Stimulated activated CD8-positive, alpha-beta memory T cell treated with anti-CD3 and anti-CD28 coated beads, Interleukin-12 subunit alpha, Interleukin-12 subunit beta, amount 100 ng/mL, for 24 hours (primary cell): Measurements from ENCODE around the gene TOMM34.

Experiments used
- DNase-seq: peaks from one replicate; pipeline ENCODE4 v3.0.0-alpha.2; 2020; ENCODE audit errors: extremely low read depth

The TOMM34 gene

DNA sequence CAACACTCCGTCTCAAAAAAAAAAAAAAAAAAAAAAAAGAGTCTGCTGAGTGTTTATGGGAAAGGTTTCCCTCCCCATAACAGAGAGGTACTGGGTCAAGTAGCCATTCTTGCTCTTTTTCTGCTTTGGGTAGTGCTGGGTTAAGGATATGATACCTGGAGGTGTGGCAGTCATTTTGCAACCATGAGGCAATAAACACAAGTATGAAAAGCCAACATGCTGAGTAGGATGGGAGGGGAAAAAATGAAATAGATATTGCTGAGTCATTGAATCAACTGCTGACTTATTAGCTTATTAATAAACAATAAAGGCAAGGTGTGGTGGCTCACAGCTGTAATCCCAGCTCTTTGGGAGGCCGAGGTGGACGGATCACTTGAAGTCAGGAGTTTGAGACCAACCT, 2.3 kb upstream of the TOMM34 start:
- no peak for DNase-seq

GRCh38 chr20:44961870-44962267, 1.7 kb upstream of the TOMM34 start:
- DNase-seq: no peak

GRCh38 chr20:44961011-44961869, 1.0 kb upstream of the TOMM34 start:
- DNase-seq: no peak

- peak; percentile 49 for DNase-seq
These were observed 527 bp downstream of the TOMM34 start for GRCh38 chr20:44959638-44960102.

GRCh38 chr20:44959082-44959637, 1.0 kb downstream of the TOMM34 start:
- no peak for DNase-seq

GRCh38 chr20:44958276-44958675, 1.9 kb downstream of the TOMM34 start:
- DNase-seq: no peak

DNA sequence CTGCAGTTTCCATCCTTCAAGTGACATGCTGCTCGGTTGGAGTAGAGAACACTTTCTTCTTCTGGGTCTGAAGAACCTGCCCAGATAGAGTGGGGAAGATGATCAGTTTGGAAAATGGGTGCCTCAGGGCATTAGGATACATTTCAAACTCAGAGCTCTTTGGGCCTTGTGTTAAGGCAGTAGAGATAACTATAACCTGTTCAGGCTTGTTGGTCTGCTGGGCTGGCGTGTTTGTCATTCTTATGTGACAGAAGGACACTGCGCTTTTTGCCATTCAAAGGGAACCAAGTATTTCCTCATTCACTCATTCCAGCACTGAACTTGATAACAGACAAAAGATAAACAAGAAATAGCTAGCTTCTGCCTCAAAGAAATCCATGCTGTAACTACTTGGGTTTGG, 3.8 kb downstream of the TOMM34 start:
- DNase-seq: no peak

GRCh38 chr20:44955270-44955669, 4.9 kb downstream of the TOMM34 start:
- no peak for DNase-seq

DNA sequence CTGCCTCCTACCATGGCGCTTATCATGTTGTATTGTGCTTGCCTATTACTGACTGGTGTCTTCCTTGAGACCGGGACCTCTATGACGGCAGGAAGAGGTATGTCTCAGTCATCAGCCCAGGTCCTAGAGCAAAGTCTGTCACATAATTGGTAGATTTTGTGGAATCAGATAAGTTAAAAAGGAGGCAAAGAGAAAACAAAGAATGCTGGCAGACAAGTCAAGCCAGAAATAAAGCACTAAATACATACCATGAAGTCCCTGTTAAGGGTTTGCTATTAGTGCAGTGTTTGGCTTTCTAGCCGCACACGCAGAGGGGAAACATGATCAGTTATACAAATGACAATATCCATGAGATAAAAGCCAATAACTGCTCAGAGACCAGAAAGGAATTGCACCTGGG, 6.0 kb downstream of the TOMM34 start:
- DNase-seq: no peak

GRCh38 chr20:44952731-44953130, 7.5 kb downstream of the TOMM34 start:
- no peak for DNase-seq

DNA sequence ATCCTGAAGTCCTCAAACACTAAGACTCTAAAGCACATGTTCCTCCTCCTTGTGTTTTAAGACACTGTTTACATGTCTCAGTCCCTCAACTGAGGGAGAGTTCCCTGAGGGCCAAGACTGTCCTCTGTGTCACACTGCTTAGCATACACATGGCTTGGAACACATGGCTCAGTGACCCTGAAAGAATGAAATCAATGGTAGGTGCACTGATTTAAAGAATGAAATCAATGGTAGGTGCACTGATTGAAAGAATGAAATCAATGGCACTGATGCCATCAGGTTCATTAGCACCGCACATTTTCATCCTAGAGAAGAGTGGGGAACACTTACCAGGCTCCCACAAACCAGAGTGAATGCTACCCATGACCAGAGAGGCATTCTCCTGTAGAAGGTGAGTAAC, 9.8 kb downstream of the TOMM34 start:
- DNase-seq: no peak

- DNase-seq: no peak
These were observed 11.7 kb downstream of the TOMM34 start for GRCh38 chr20:44948513-44948912.

DNA sequence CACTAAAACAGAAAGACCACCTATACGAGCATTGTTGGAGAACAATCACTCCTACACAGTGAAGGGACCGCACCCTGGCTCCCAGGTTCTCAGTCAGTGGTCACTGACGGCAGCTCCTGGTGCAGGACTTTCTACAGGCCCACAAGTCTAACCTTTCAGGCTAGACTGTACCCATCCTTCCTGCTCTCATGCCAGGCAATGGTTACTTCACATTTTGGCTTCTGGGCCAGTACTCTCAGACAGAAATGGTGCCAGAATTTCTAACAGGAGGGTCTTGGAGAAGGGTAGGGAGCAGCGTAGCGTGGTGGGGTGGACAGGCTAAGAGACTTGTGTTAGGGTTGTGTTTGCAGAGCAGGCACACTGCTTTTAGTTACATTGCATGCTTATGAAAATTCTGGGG, 12.1 kb downstream of the TOMM34 start:
- no peak for DNase-seq

DNA sequence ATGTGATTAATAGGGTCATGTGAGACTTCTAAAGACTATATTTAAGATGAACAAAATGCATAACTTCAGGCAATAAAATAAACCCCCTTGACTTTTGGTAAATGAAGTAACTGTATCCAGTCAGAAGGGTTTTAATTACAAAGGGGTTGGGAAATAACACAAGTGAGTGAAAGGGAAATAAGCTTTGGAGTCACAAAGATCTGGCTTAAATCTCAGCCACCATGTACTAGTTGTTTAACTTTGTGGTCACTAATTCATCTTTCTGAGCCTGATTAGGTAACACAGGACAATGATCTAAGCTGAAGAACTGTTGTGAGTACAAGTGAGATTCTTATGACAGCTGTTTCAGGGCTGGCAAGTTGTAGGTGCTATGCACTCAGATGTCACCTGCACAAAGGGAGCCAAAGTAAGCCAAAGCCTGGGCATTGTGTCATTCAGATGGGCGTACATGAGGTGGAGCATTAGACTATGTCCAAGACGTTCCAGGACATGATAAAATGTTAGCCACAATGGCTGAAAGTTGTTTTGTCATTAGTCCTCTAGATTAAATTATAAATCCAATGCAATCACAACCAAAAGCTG, 13.8 kb downstream of the TOMM34 start:
- no peak for DNase-seq

DNA sequence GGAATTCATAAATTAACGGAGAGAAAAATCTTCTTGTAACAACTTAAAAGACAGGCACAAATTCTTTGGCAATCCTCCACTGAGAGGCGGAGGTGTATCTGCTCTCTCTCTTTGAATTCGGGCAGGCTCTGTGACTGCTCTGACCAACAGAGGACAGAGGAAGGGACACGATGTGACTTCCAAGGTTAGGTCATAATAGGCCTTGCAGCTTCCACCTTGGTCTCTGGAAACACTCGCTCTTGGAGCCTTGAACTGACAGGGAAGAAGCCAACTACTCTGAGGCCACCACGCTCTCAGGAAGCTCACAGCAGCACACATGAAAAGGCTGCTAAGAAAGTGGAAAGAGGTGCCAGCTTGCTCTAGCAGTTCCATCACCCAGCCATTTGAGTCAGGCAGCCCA, 14.9 kb downstream of the TOMM34 start:
- no peak for DNase-seq

- no peak for DNase-seq
These were observed 16.4 kb downstream of the TOMM34 start for GRCh38 chr20:44943828-44944227.

DNA sequence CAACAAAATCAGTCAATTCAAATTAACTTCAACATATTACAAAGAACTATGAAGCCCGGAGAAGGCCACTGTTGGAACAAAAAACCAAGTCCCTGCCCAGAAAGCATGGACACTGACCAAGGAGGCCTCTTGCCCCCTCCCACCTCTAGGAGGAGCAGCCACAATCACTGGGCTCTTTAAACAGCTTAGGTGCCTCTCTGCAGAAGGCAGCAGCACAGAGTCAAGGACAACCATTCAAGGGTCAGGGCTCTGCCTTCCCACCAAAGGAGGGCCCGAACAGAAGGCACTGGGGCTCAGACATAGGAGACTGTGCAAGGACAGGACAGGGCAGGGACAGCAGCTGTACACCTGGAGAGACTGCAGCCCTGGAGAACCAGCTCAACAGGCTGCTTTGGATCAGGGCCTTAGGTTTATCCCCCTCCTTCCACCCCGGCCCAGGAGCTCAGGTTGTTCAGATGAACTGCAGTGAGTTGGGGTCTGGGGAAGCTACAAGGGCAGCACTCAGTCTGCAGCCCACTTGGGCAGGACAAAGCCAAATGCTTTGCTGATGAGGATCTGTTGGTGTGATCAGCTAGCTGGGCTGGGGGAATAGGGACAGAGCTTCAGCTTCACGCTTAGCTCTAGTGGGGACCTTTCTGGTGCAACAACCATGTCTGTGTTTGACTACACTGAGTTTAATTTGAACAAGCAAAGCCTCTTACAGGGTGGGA, 17.8 kb downstream of the TOMM34 start:
- no peak for DNase-seq

DNA sequence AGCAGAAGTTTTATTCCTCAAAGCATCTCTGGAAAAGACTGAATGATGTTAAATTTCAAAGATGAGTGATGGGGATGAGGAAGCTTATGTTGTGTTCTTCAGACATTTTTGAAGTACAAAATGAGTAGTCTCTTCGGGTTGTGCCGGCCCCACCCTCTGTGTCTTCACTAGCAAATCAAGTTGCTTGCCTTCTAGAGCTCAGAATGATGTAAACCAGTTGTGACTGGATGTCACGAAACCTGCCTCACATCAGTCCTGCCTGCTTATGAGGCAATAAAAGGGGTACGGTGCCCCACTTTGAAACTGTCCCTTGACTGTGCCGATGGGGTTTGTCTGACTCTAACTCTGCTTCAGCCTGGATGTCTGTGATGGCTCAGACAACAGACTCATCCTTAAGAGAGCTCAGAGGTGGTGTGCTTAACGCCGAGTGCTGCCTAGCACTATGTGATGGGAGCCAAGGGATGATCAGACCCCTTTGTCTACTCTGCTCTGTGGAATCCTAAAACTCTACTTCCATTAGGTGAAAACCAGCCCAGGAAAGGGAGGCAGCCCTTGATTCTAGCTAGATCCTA, 19.0 kb downstream of the TOMM34 start:
- no peak for DNase-seq

- no peak for DNase-seq
These were observed 21.6 kb downstream of the TOMM34 start for GRCh38 chr20:44938637-44939036.

DNA sequence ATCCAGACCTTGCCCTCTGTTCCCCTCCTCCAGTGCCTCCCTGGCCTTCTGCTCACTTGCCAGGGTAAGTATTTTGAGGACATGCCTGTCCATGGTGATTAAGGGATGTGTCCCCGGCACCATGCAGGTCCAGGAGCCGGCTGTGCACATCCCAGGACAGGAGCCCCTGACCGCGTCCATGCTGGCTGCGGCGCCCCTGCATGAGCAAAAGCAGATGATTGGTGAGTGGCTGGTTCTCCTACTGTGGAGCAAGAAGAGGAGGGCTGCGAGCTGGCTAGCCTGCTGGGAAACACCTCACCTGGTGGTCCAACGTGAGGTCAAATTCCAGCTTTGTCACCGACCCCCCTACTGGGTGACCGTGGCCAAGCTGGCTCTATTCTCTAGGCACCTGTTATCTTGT, 23.7 kb downstream of the TOMM34 start:
- DNase-seq: no peak

- no peak for DNase-seq
These were observed 27.3 kb downstream of the TOMM34 start for GRCh38 chr20:44932916-44933315.

- DNase-seq: no peak
These were observed 28.3 kb downstream of the TOMM34 start for GRCh38 chr20:44931911-44932310.
